Right hindlimb (tissue), 1 donor: ENCODE data around the gene PHOX2A.
A peak's percentile ranks its signal among the peaks of the same experiment; 100 is the strongest.

Experiments
- DNase-seq: peaks from one replicate; pipeline ENCODE4 v3.0.0-alpha.2; 2018

PHOX2A gene

GRCh38 chr11:72247584-72247983 lies 3.6 kb upstream of the PHOX2A start:
- no peak for DNase-seq

GRCh38 chr11:72245263-72245816 lies 1.4 kb upstream of the PHOX2A start:
- DNase-seq: no peak

- no peak for DNase-seq
Measured at GRCh38 chr11:72244361-72245262, 636 bp upstream of the PHOX2A start.

- DNase-seq: no peak
Measured at GRCh38 chr11:72243173-72244059, 560 bp downstream of the PHOX2A start.

- no peak for DNase-seq
Measured at GRCh38 chr11:72242141-72242540, 1.8 kb downstream of the PHOX2A start.

- no peak for DNase-seq
Measured at GRCh38 chr11:72241291-72241781, 2.6 kb downstream of the PHOX2A start.

- no peak for DNase-seq
Measured at GRCh38 chr11:72240461-72241290, 3.3 kb downstream of the PHOX2A start.

- peak; percentile 71 for DNase-seq
Measured at GRCh38 chr11:72239849-72240460, 4.0 kb downstream of the PHOX2A start.

- DNase-seq: peak; percentile 76
Measured at GRCh38 chr11:72239313-72239848, 4.6 kb downstream of the PHOX2A start.

- DNase-seq: no peak
Measured at GRCh38 chr11:72238492-72239312, 5.3 kb downstream of the PHOX2A start.

- DNase-seq: no peak
Measured at GRCh38 chr11:72238040-72238450, 5.9 kb downstream of the PHOX2A start.

- no peak for DNase-seq
Measured at GRCh38 chr11:72237112-72237931, 6.7 kb downstream of the PHOX2A start.

- no peak for DNase-seq
Measured at GRCh38 chr11:72236774-72237111, 7.2 kb downstream of the PHOX2A start.

GRCh38 chr11:72236083-72236697 lies 7.8 kb downstream of the PHOX2A start:
- DNase-seq: no peak

GRCh38 chr11:72235351-72236057 lies 8.5 kb downstream of the PHOX2A start:
- no peak for DNase-seq

GRCh38 chr11:72234920-72235319 lies 9.1 kb downstream of the PHOX2A start:
- no peak for DNase-seq

- no peak for DNase-seq
Measured at GRCh38 chr11:72234514-72234830, 9.5 kb downstream of the PHOX2A start.

GRCh38 chr11:72233773-72234513 lies 10.0 kb downstream of the PHOX2A start:
- DNase-seq: no peak
